ENCODE results near the gene PRKCB. TPM values are rescaled to one million over a fixed set of nuclear protein-coding genes. Genes with fewer than 3 reads are reported as not detected.
A peak's percentile ranks its signal among the peaks of the same experiment; 100 is the strongest.

PRKCB gene
- total and polyA plus RNA-seq, 4 donors: 1.6 to 9.4 (median 4.0) TPM

DNA sequence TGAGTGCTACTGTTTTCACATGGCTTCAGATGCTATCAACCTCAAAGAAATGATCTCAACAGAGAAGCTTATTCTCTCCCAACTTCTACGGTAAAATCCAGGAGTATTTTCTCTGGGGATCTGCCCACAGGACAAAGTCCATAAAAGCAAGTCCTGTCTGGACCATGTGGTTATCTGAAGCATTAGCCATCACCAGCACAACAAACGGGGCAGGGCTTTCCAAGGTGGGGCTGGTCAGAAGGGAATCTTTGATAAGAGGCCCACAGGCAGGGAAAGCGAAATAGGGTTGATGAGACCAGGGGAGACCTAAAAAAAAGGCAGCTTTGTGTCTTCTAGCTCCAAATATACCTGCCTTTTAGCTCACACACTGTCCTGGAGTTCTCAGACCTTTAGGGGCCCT, 381.7 kb downstream of the PRKCB start:
- no peaks in the 10 kb centered on the region for H3K4me1 ChIP-seq (ENCODE audit: control insufficient read depth in 4 of 4, insufficient read depth in 4 of 4, low read length in 3 of 4)
- 49% methylated on average over 3 of the region's 3 CpGs for WGBS
- H3K27me3 ChIP-seq (ENCODE audit: control insufficient read depth in 4 of 4, insufficient read depth in 4 of 4, low read length in 3 of 4): peaks cover 0 to 4% (median 0%) of the 10 kb centered on the region in 4 donors
- TF ChIP-seq FOXA1 (IDR thresholded peaks at IDR 0.05) (no peak), FOXA2 (IDR thresholded peaks at IDR 0.05) (no peak), HNF4G (IDR thresholded peaks at IDR 0.05) (no peak), GABPA (IDR thresholded peaks at IDR 0.05 in 1 of 2, conservative IDR thresholded peaks at IDR 0.05 in 1 of 2) (no peak), HNF4A (conservative IDR thresholded peaks at IDR 0.05) (no peak), JUND (IDR thresholded peaks at IDR 0.05) (no peak), SP1 (IDR thresholded peaks at IDR 0.05) (no peak), RXRA (IDR thresholded peaks at IDR 0.05) (no peak), EGR1 (IDR thresholded peaks at IDR 0.05; ENCODE audit: low read depth in 2 of 2) (no peak), RAD21 (IDR thresholded peaks at IDR 0.05) (no peak), TAF1 (conservative IDR thresholded peaks at IDR 0.05) (no peak)
- TF ChIP-seq, protein P1, sequence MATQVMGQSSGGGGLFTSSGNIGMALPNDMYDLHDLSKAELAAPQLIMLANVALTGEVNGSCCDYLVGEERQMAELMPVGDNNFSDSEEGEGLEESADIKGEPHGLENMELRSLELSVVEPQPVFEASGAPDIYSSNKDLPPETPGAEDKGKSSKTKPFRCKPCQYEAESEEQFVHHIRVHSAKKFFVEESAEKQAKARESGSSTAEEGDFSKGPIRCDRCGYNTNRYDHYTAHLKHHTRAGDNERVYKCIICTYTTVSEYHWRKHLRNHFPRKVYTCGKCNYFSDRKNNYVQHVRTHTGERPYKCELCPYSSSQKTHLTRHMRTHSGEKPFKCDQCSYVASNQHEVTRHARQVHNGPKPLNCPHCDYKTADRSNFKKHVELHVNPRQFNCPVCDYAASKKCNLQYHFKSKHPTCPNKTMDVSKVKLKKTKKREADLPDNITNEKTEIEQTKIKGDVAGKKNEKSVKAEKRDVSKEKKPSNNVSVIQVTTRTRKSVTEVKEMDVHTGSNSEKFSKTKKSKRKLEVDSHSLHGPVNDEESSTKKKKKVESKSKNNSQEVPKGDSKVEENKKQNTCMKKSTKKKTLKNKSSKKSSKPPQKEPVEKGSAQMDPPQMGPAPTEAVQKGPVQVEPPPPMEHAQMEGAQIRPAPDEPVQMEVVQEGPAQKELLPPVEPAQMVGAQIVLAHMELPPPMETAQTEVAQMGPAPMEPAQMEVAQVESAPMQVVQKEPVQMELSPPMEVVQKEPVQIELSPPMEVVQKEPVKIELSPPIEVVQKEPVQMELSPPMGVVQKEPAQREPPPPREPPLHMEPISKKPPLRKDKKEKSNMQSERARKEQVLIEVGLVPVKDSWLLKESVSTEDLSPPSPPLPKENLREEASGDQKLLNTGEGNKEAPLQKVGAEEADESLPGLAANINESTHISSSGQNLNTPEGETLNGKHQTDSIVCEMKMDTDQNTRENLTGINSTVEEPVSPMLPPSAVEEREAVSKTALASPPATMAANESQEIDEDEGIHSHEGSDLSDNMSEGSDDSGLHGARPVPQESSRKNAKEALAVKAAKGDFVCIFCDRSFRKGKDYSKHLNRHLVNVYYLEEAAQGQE (IDR thresholded peaks at IDR 0.05): no peak
- H3K27ac ChIP-seq (ENCODE audit: low read depth in 1 of 2, low read length in 2 of 2): no peak overlapping the region
- peak; percentile 66 for DNase-seq (ENCODE audit: low spot score)
- no peaks in the 10 kb centered on the region for H3K36me3 ChIP-seq (ENCODE audit: control insufficient read depth in 4 of 4, insufficient read depth in 3 of 4, low read depth in 1 of 4, low read length in 3 of 4)
- H3K4me3 ChIP-seq (ENCODE audit: low read depth in 1 of 3, low read length in 3 of 3): no peak overlapping the region
- H3K9ac ChIP-seq (ENCODE audit: low read depth in 1 of 2, low read length in 2 of 2): no peak overlapping the region
- no peaks in the 10 kb centered on the region for H3K9me3 ChIP-seq (ENCODE audit: control insufficient read depth in 4 of 4, low read length in 3 of 4)

DNA sequence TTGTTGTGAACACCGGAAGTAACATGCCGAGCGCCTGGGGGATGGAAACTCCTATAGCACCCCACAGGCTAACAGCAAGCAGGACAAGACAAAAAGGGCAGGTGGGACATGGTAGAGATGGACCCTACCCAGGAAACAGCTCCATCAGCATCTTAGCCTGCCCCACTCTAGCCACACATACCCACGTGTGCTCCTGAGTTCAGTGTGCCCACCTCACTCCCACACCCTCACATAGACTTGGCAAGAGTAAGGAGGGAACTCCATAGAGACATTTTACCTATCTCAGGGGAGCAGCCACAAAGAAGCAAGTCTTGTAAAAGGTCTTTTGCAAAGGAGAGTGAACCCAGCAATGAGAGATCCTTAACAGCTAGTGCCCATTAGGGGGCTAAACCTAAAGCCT, 382.5 kb downstream of the PRKCB start:
- DNase-seq (ENCODE audit: low spot score): no peak
- Histone ChIP-seq H3K27me3 (ENCODE audit: control insufficient read depth in 4 of 4, insufficient read depth in 4 of 4, low read length in 3 of 4) (peaks cover 0 to 4% (median 0%) of the 10 kb centered on the region in 4 donors), H3K9ac (ENCODE audit: low read depth in 1 of 2, low read length in 2 of 2) (no peak overlapping the region), H3K4me3 (ENCODE audit: low read depth in 1 of 3, low read length in 3 of 3) (no peak overlapping the region), H3K27ac (ENCODE audit: low read depth in 1 of 2, low read length in 2 of 2) (no peak overlapping the region), H3K4me1 (ENCODE audit: control insufficient read depth in 4 of 4, insufficient read depth in 4 of 4, low read length in 3 of 4) (no peaks in the 10 kb centered on the region), H3K9me3 (ENCODE audit: control insufficient read depth in 4 of 4, low read length in 3 of 4) (peaks cover 0 to 3% (median 0%) of the 10 kb centered on the region in 4 donors), H3K36me3 (ENCODE audit: control insufficient read depth in 4 of 4, insufficient read depth in 3 of 4, low read depth in 1 of 4, low read length in 3 of 4) (no peaks in the 10 kb centered on the region)
- WGBS: 85% methylated on average over 4 of the region's 4 CpGs
- TF ChIP-seq, protein P1 (IDR thresholded peaks at IDR 0.05): no peak
- TF ChIP-seq RAD21 (IDR thresholded peaks at IDR 0.05): no peak
- no peak for TF ChIP-seq TAF1 (conservative IDR thresholded peaks at IDR 0.05)
- no peak for TF ChIP-seq GABPA (IDR thresholded peaks at IDR 0.05 in 1 of 2, conservative IDR thresholded peaks at IDR 0.05 in 1 of 2)
- no peak for TF ChIP-seq JUND (IDR thresholded peaks at IDR 0.05)
- TF ChIP-seq HNF4A (conservative IDR thresholded peaks at IDR 0.05): no peak
- TF ChIP-seq, protein P2, sequence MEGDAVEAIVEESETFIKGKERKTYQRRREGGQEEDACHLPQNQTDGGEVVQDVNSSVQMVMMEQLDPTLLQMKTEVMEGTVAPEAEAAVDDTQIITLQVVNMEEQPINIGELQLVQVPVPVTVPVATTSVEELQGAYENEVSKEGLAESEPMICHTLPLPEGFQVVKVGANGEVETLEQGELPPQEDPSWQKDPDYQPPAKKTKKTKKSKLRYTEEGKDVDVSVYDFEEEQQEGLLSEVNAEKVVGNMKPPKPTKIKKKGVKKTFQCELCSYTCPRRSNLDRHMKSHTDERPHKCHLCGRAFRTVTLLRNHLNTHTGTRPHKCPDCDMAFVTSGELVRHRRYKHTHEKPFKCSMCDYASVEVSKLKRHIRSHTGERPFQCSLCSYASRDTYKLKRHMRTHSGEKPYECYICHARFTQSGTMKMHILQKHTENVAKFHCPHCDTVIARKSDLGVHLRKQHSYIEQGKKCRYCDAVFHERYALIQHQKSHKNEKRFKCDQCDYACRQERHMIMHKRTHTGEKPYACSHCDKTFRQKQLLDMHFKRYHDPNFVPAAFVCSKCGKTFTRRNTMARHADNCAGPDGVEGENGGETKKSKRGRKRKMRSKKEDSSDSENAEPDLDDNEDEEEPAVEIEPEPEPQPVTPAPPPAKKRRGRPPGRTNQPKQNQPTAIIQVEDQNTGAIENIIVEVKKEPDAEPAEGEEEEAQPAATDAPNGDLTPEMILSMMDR (IDR thresholded peaks at IDR 0.05; ENCODE audit: low read depth, low read length, missing input control): no peak
- TF ChIP-seq, protein P3, sequence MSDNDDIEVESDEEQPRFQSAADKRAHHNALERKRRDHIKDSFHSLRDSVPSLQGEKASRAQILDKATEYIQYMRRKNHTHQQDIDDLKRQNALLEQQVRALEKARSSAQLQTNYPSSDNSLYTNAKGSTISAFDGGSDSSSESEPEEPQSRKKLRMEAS (IDR thresholded peaks at IDR 0.05): no peak
- no peak for TF ChIP-seq FOXA1 (IDR thresholded peaks at IDR 0.05)
- TF ChIP-seq, protein P4, sequence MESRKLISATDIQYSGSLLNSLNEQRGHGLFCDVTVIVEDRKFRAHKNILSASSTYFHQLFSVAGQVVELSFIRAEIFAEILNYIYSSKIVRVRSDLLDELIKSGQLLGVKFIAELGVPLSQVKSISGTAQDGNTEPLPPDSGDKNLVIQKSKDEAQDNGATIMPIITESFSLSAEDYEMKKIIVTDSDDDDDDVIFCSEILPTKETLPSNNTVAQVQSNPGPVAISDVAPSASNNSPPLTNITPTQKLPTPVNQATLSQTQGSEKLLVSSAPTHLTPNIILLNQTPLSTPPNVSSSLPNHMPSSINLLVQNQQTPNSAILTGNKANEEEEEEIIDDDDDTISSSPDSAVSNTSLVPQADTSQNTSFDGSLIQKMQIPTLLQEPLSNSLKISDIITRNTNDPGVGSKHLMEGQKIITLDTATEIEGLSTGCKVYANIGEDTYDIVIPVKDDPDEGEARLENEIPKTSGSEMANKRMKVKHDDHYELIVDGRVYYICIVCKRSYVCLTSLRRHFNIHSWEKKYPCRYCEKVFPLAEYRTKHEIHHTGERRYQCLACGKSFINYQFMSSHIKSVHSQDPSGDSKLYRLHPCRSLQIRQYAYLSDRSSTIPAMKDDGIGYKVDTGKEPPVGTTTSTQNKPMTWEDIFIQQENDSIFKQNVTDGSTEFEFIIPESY (IDR thresholded peaks at IDR 0.05): no peak
- TF ChIP-seq YY1 (IDR thresholded peaks at IDR 0.05): no peak
- no peak for TF ChIP-seq FOXA2 (IDR thresholded peaks at IDR 0.05)
- no peak for TF ChIP-seq NR2F2 (IDR thresholded peaks at IDR 0.05)
- no peak for TF ChIP-seq HNF4G (IDR thresholded peaks at IDR 0.05)
- TF ChIP-seq RXRA (IDR thresholded peaks at IDR 0.05): no peak
- no peak for TF ChIP-seq EGR1 (IDR thresholded peaks at IDR 0.05; ENCODE audit: low read depth in 2 of 2)
- TF ChIP-seq, protein P5, sequence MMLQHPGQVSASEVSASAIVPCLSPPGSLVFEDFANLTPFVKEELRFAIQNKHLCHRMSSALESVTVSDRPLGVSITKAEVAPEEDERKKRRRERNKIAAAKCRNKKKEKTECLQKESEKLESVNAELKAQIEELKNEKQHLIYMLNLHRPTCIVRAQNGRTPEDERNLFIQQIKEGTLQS (IDR thresholded peaks at IDR 0.05): no peak
